Natural killer cell (primary cell): ENCODE results near the gene PNKP. TPM values are rescaled to one million over a fixed set of nuclear protein-coding genes. Genes with fewer than 3 reads are reported as not detected.
A peak's percentile ranks its signal among the peaks of the same experiment; 100 is the strongest.

ENCODE experiments used
- ATAC-seq, 3 donors: fragments of 150-1000 bp in 2 of 3; fragments of 200-7000 bp in 1 of 3; cut with Tn5 transposase; 1 replicate in 1 of 3; 2 replicates in 2 of 3; pipeline ENCODE4 v1.10.0; 2021; ENCODE audit warnings: mild to moderate bottlenecking in 2 of 3, moderate library complexity in 2 of 3
- DNase-seq, 2 donors: peaks; one replicate each; pipeline versions ENCODE4 v3.0.0 to v3.0.0-alpha.2; 2013 to 2021; ENCODE audit warnings: mixed read lengths in 1 of 2
- H3K27ac ChIP-seq: one replicate; pipeline ENCODE4 v1.5.1; 2013; ENCODE audit warnings: mild to moderate bottlenecking, low read length
- H3K27me3 ChIP-seq: one replicate; pipeline ENCODE4 v1.6.1; 2013; ENCODE audit warnings: low read length; ENCODE audit not compliant: control insufficient read depth, insufficient read depth
- H3K36me3 ChIP-seq: one replicate; pipeline ENCODE4 v1.6.1; 2013; ENCODE audit warnings: low read length; ENCODE audit not compliant: control insufficient read depth, insufficient read depth
- H3K4me1 ChIP-seq: one replicate; pipeline ENCODE4 v1.6.1; 2013; ENCODE audit warnings: low read length; ENCODE audit not compliant: control insufficient read depth, insufficient read depth
- H3K4me3 ChIP-seq: one replicate; pipeline ENCODE4 v1.5.1; 2013; ENCODE audit warnings: low read length
- H3K9me3 ChIP-seq: one replicate; pipeline ENCODE4 v1.6.1; 2013; ENCODE audit warnings: low read length; ENCODE audit not compliant: control insufficient read depth, insufficient read depth
- H3K27ac Mint-ChIP-seq, 2 donors: one replicate each; pipeline ENCODE4 v1.8.0; 2022; ENCODE audit warnings: mild to moderate bottlenecking in 2 of 2, mixed read lengths in 2 of 2, moderate library complexity in 1 of 2
- H3K27me3 Mint-ChIP-seq, 2 donors: one replicate each; pipeline ENCODE4 v1.8.0; 2022; ENCODE audit warnings: low read depth in 2 of 2, mixed read lengths in 2 of 2
- H3K36me3 Mint-ChIP-seq: one replicate; pipeline ENCODE4 v1.8.0; 2022; ENCODE audit warnings: mixed read lengths
- H3K4me1 Mint-ChIP-seq, 2 donors: one replicate each; pipeline ENCODE4 v1.8.0; 2022; ENCODE audit warnings: mixed read lengths in 2 of 2
- H3K4me3 Mint-ChIP-seq: one replicate; pipeline ENCODE4 v1.8.0; 2022; ENCODE audit warnings: mild to moderate bottlenecking, moderate library complexity, mixed read lengths
- H3K9me3 Mint-ChIP-seq, 2 donors: one replicate each; pipeline ENCODE4 v1.8.0; 2022; ENCODE audit warnings: mixed read lengths in 2 of 2
- CTCF ChIP-seq: fragments of 200-600 bp; IDR thresholded peaks from one replicate; pipeline ENCODE4 v1.8.0; 2022; ENCODE audit warnings: antibody characterized with exemption
- WGBS: methylation state at CpG from one replicate; pipeline ENCODE4 v1.1.7; 2013; ENCODE audit warnings: missing lambda C conversion rate; ENCODE audit not compliant: insufficient coverage; 5-methylcytosine and 5-hydroxymethylcytosine counted together
- intact Hi-C: fragments of 100-400 bp; cut with micrococcal nuclease; formaldehyde crosslinking; loops from one replicate; pipeline ENCODE4 v1.14.2; 2022
- total RNA-seq, 4 donors: library from RNA; stranded (reverse); fragments of 120-200 nt in 1 of 4; gene quantifications; one replicate each; pipeline versions ENCODE4 v1.2.3 to v1.2.4, GENCODE V29; 2013 to 2022

The PNKP gene
- total RNA-seq, 3 donors from 2014 or later (not counting 1 experiment from before 2014, with no cell fraction given), result 228 to 253 (median 243) TPM

GRCh38 chr19:49880162-49880869, 12.9 kb upstream of the PNKP start:
- H3K36me3 Mint-ChIP-seq, result no peaks in the 10 kb centered on the region
- H3K36me3 ChIP-seq, result peaks cover 53% of the 10 kb centered on the region
- WGBS, result 94% methylated on average over 10 of the region's 10 CpGs

GRCh38 chr19:49879243-49879963, 12.0 kb upstream of the PNKP start:
- no peak overlapping the region for H3K27ac ChIP-seq
- H3K4me1 Mint-ChIP-seq, result peaks cover 22 to 26% of the 10 kb centered on the region in 2 donors
- no peak overlapping the region for H3K27ac Mint-ChIP-seq
- H3K4me3 Mint-ChIP-seq, result no peak overlapping the region
- WGBS, result 92% methylated on average over 12 of the region's 12 CpGs
- no peaks in the 10 kb centered on the region for H3K9me3 ChIP-seq
- DNase-seq (no peak), ATAC-seq (no peak)
- H3K36me3 ChIP-seq, result peaks cover 47% of the 10 kb centered on the region
- H3K27me3 ChIP-seq, result no peaks in the 10 kb centered on the region
- H3K9me3 Mint-ChIP-seq, result no peaks in the 10 kb centered on the region
- intact Hi-C loops, result loop anchor here (5.0 kb wide), 1 partner anchor 392 kb away; the partner anchor contains the start of gene RPL13A
- no peak for TF ChIP-seq CTCF
- H3K36me3 Mint-ChIP-seq, result no peaks in the 10 kb centered on the region
- peaks cover 22% of the 10 kb centered on the region for H3K4me1 ChIP-seq
- no peaks in the 10 kb centered on the region for H3K27me3 Mint-ChIP-seq
- no peak overlapping the region for H3K4me3 ChIP-seq

More at GRCh38 chr19:49880162-49880869, 12.9 kb upstream of the PNKP start:
- Mint-ChIP-seq H3K27me3 (no peaks in the 10 kb centered on the region), H3K4me3 (peak overlapping the region; percentile 21), H3K9me3 (no peaks in the 10 kb centered on the region), H3K27ac (no peak overlapping the region), H3K4me1 (peaks cover 20 to 24% of the 10 kb centered on the region in 2 donors)
- no peak for TF ChIP-seq CTCF
- intact Hi-C loops, result no loop called here
- H3K27ac ChIP-seq, result no peak overlapping the region
- DNase-seq, result no peak
- no peak overlapping the region for H3K4me3 ChIP-seq
- H3K4me1 ChIP-seq, result peaks cover 18% of the 10 kb centered on the region
- no peaks in the 10 kb centered on the region for H3K27me3 ChIP-seq
- no peak for ATAC-seq
- H3K9me3 ChIP-seq, result no peaks in the 10 kb centered on the region

- Mint-ChIP-seq H3K27ac (no peak overlapping the region), H3K4me1 (peaks cover 22 to 26% of the 10 kb centered on the region in 2 donors), H3K4me3 (no peak overlapping the region), H3K36me3 (no peaks in the 10 kb centered on the region), H3K9me3 (no peaks in the 10 kb centered on the region), H3K27me3 (no peaks in the 10 kb centered on the region)
- H3K36me3 ChIP-seq, result peaks cover 43% of the 10 kb centered on the region
- intact Hi-C loops, result loop anchor here (5.0 kb wide), 1 partner anchor 391 kb away; the partner anchor contains the start of gene RPL13A
- H3K9me3 ChIP-seq, result no peaks in the 10 kb centered on the region
- no peak overlapping the region for H3K27ac ChIP-seq
- TF ChIP-seq CTCF, result no peak
- no peak overlapping the region for H3K4me3 ChIP-seq
- peaks cover 22% of the 10 kb centered on the region for H3K4me1 ChIP-seq
- ATAC-seq (no peak), DNase-seq (no peak)
- no peaks in the 10 kb centered on the region for H3K27me3 ChIP-seq
- 93% methylated on average over 9 of the region's 9 CpGs for WGBS
Observed at GRCh38 chr19:49878744-49879070, 11.3 kb upstream of the PNKP start.
